ENCODE results near the gene CERS3.

CERS3 gene

GRCh38 chr15:100476805-100477204 lies 51.9 kb downstream of the CERS3 start:
- no peak for TF ChIP-seq CTCF (IDR thresholded peaks at IDR 0.05; ENCODE audit: borderline replicate concordance, insufficient read depth, low read depth, low read length)

GRCh38 chr15:100472736-100473135 lies 56.0 kb downstream of the CERS3 start:
- TF ChIP-seq CTCF (IDR thresholded peaks at IDR 0.05; ENCODE audit: borderline replicate concordance, insufficient read depth, low read depth, low read length): no peak

More at GRCh38 chr15:100476805-100477204, 51.9 kb downstream of the CERS3 start:
- no peak overlapping the region for H3K4me3 ChIP-seq (ENCODE audit: low read depth, low read length)

GRCh38 chr15:100471933-100472332 lies 56.8 kb downstream of the CERS3 start:
- TF ChIP-seq CTCF (IDR thresholded peaks at IDR 0.05; ENCODE audit: borderline replicate concordance, insufficient read depth, low read depth, low read length): no peak
- H3K4me3 ChIP-seq (ENCODE audit: low read depth, low read length): no peak overlapping the region

More at GRCh38 chr15:100472736-100473135, 56.0 kb downstream of the CERS3 start:
- H3K4me3 ChIP-seq (ENCODE audit: low read depth, low read length): no peak overlapping the region

GRCh38 chr15:100468285-100468684 lies 60.5 kb downstream of the CERS3 start:
- H3K4me3 ChIP-seq (ENCODE audit: low read depth, low read length): no peak overlapping the region
- no peak for TF ChIP-seq CTCF (IDR thresholded peaks at IDR 0.05; ENCODE audit: borderline replicate concordance, insufficient read depth, low read depth, low read length)

- H3K4me3 ChIP-seq (ENCODE audit: low read depth, low read length): no peak overlapping the region
- TF ChIP-seq CTCF (IDR thresholded peaks at IDR 0.05; ENCODE audit: borderline replicate concordance, insufficient read depth, low read depth, low read length): no peak
Measured at GRCh38 chr15:100466073-100466472, 62.7 kb downstream of the CERS3 start.

- no peak overlapping the region for H3K4me3 ChIP-seq (ENCODE audit: low read depth, low read length)
- TF ChIP-seq CTCF (IDR thresholded peaks at IDR 0.05; ENCODE audit: borderline replicate concordance, insufficient read depth, low read depth, low read length): no peak
Measured at GRCh38 chr15:100464888-100465287, 63.9 kb downstream of the CERS3 start.

GRCh38 chr15:100464256-100464655 lies 64.5 kb downstream of the CERS3 start:
- no peak overlapping the region for H3K4me3 ChIP-seq (ENCODE audit: low read depth, low read length)
- no peak for TF ChIP-seq CTCF (IDR thresholded peaks at IDR 0.05; ENCODE audit: borderline replicate concordance, insufficient read depth, low read depth, low read length)

Measured in GM12875 (cell line).